UCSD-AML1 (cell line): ENCODE results near the gene CBX6.
"Not testable (repeated sequence)": the region's sequence is repeated elsewhere in the genome, so short reads cannot be mapped to it uniquely, and the experiment has no call there.

ENCODE experiments used
- DNase-seq: peaks from one replicate; lab custom pipeline; 2025; ENCODE audit not compliant: unreplicated experiment; lab: John Stamatoyannopoulos, UW

Gene CBX6

DNA sequence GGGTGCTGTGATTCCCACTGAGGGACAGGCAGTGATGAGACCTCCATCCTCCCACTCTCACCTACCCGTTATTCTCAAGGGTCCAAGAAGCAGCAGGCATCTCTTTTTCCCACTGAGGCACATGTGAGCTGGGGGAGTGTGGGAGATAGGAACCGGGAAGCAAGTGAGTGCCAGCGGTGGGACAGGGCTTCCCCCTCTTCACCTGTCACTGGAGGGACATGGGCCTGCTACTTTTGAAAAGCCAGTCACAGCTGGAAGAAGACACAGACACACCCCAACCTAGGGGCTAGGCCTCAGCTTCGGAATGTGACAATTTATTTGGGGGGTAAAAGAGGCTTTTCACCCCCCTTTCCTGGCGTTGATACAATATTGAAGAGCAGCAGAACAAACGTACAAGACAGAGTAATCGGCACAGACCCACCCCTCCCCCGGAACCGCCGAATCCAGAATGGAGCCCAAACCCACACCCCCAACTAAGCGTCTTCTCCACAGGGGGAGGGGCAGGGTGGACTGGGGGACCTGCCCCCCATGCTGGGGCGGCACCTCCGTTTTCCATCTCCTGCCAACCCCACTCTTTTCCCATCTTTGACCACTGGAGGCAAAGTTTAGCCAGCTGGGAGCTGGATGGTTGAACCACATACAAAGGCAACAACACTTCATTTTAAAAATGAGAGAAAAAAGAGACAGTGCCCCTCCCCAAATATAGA lies 10.7 kb downstream of the CBX6 start:
- DNase-seq, result no peak

DNA sequence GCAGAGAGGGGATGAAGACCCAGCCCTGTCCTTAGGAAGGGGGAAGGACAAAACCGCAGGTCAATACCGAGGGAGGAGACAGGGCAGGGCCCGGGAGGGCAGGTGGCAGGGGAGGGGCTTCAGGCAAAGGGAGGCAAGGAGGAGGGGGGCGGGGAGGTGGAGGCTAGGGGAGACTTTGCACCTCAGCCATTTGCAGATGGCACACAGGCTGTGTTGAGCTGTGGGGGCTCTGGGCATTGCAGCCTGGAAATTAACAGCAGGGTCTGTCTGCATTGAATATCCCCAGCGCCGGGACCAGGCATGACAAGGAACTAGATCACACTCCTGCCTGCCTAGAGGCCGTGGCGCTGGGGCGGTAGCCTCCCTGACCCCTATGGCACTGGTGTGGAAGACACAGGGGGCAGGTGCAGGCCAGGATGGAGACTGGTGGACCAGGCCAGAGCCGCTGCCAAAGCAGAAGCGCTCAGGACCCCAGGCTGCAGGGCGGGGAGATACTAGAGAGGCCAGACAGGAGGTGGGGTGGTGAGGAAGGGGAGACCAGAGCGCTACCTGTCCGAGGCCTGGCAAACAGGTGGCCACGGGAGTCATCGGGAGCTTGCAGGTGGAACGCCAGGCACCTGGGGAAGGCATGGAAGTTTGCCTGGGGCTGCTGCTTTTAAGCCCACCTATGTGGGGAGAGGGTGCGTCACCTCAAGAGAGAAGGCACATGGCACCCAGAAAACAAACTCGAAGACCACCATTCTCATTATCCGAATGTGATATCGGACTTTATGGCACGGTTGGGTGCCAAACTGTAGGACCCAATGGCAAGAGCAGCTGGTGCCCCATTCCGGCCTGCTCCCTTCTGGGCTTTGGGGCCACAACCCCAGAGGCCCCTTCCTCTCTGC lies 11.5 kb downstream of the CBX6 start:
- no peak for DNase-seq

DNA sequence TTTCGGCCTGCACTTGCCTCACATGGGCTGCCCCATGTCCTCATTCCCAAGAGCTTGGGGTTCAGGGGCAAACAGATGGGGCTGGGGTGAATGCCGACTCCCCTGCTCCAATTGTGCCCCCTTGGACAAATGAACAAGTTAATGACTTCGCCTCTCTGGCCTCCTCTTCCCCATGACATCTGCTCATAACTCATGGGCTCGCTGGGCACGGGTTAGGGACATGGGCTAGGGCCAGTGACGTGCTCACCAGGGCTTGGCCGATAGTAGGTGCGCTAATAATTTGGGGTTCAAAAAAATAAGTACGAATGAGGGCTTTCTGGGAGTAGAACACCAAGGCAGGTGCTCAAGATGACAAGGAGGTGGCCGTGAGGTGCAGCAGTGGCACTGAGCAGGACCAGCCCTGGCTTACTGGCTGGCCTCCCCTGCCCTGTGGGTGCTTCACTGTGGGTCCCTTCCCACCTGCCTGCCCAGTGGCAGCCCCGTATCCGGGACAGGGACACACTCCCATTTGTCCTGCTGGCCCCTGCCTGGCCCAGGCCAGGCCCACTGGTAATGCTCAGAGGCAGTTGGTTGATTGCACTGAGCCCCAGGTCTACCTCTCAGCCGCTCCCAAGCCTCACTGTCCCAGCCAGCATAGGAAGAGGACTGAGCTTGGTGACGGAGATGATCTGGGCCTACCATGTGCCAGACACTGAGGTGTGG lies 12.3 kb downstream of the CBX6 start:
- no peak for DNase-seq

DNA sequence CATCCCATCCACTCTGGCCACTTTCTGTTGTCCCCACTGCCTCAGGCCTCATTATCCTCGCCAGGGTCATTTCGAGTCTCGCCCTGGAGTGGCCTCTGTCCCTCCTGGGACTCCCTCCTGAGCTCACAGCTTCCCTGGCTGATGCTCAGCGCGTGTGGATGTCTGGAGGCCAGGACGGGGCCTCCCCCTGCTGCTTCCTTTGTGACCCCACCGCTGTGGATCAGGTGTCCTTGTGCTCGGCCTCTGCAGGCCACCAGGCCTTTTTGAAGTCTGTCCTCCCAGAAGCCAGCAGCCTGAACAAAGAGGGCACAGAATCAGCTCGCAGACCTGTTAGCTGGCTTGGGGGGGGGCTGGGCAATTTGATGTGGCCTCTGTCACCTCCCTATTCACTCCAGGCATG lies 13.5 kb downstream of the CBX6 start:
- no peak for DNase-seq

DNA sequence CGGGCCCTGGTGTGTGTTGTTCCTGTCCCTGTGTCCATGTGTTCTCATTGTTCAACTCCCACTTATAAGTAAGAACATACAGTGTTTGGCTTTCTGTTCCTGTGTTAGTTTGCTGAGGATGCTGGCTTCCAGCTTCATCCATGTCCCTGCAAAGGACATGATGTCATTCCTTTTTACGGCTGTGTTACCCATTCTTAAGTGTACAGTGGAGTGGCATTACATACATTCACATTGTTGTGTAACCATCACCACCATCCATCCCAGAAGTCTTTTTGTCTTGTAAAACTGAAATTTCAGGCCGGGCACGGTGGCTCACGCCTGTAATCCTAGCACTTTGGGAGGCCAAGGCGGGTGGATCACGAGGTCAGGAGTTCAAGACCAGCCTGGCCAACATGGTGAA lies 17.5 kb downstream of the CBX6 start:
- not testable (repeated sequence) for DNase-seq

DNA sequence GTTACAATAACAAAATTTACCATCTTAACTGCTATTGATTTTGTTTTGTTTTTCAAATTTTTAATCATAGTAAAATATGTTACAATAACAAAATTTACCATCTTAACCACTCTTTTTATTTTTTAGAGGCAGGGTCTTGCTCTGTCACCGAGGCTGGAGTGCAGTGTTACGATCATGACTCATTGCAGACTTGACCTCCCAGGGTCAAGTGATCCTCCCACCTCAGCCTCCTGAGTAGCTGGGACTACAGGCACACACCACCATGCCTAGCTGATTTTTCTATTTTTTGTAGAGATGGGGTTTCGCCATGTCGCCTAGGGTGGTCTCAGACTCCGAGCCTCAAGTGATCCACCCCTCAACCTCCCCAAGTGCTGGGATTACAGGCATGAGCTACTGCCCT lies 18.1 kb downstream of the CBX6 start:
- not testable (repeated sequence) for DNase-seq

DNA sequence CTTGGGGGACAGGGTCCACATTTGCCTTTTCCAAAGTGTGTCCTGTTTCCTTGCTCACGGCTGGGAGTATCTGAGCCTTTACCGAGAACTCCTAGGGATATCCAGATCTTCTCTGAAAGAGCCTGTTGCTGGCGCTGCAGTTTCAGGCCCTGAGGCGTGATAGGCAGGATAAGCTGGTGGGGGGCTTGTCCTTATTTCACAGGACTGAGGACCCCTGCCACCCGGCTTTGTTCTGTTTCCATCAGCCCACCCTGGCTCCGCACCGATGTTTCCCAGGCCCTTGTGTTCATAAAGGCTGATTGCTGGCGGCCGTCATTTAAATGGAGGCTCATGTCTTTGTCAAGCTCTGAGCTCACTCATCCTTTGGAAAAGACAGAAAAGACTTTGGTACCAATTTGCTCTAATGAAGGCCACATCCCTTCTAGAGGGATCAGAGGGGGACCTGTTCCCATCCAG lies 18.8 kb downstream of the CBX6 start:
- DNase-seq, result no peak

DNA sequence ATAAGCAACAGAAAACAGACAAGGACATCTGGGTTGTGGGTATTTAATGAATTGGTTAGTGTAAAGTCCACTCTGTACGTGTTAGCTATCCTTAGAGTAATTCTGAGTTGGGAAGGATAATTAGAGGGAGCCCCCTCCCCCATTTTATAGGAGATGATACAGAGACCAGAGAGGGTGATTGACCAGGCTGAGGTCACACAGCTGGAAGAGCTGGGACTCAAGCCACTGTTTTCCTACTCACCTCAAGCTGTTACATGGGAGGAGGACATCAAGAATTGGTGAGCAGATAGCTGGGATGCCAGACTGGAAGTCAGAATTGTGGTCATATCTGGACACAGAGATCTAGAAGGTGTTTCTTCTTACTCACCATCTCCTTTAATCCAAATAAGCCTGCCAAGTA lies 19.5 kb downstream of the CBX6 start:
- DNase-seq, result no peak

DNA sequence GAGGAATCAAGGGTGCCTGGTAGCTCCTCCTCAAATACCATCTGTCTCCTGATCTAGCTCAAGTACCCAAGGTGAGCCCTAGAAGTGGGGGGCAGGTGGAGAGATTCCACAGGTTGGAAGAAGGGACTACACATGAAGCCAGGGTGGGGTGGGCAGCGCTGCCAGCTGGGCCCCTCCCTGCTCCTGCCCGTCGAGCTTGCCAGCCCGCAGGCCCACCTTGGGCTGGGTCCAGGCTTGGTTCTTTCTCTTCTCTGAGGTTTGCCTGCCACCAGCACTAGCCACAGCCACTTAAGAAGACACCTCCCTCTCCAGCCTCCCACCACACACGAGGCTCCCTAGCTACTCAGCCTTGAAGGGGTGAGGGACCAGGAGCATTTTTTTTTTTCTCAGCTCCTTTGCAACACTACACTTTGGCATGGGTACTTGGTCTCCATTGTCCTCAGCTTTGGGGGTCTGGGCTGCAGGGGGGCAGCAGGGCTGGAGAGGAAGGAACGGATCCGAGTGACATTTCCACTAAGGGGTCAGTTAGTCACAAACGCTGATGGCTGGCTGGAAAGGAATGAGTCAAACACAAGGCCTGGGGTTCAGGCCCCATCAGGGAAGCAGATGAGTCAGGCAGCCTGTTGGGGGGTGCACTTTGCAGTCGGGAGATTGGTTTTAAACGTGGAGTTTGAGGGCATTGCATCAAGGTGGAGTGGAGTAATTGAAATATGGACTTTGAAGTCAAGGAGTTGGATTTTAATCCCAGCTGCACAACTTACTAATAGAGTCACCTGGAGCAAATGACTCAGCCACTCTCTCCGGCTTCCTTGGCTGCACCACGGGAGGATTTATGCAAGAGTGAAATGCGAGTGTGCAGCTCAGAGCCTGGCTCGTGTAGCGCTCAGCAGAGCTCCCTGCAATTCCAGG lies 20.8 kb downstream of the CBX6 start:
- no peak for DNase-seq

DNA sequence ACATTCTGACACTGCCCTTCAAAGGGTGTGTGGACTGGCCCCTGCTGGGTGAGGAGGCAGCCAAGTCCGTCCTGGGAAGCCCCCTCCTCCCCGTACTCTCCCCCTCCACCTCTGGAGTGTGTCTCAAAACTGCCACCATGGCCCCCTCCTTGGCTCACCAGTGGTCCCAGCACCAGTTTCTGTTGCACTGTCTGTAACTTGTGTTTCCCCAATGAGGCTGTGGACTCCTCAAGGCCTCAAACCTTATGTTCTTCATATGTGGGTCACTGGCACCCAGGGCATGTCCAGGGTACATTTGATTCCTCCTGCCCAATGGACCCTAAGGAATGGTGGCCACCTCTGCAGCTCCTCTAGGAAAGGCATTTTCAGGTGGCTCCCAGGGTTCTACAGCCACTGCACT lies 21.6 kb downstream of the CBX6 start:
- DNase-seq, result no peak

DNA sequence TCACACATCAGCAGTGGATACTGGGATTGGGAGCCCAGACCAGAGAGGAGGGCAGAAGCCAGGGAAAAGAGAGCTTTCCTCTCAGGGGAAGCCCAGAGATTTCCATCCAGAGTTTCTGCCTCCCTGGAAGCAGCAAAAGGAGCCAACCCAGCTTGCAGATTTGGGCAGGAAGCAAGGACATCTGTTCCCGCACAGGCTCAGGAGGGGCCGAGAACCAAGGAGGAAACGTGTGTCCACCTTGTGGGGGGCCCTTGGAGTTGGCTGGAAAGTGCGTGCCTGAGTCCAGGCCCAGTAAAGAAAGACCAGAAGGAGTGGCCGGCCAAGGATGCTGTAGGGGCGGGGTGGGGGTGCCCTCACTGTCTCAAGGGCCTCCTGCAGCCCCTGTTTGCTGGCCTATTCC lies 22.2 kb downstream of the CBX6 start:
- DNase-seq, result no peak

DNA sequence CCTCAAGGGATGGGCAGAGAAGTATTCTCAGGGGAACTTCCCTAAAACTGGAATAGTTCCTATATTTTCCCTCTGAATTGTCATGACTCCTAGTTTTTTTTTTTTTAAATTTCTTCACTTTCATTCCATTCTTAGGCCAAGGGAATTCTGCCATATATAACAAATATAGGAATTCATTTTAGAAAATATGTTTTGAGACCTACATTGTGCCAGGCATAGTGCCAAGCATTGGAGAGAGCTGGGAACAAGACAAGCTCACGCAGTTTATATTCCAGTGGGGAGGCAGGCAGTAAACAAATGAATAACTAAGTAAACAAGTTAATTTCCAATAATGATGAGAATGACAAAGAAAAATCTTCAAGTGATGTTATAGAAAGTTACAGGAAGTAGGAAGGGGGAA lies 25.6 kb downstream of the CBX6 start:
- no peak for DNase-seq

DNA sequence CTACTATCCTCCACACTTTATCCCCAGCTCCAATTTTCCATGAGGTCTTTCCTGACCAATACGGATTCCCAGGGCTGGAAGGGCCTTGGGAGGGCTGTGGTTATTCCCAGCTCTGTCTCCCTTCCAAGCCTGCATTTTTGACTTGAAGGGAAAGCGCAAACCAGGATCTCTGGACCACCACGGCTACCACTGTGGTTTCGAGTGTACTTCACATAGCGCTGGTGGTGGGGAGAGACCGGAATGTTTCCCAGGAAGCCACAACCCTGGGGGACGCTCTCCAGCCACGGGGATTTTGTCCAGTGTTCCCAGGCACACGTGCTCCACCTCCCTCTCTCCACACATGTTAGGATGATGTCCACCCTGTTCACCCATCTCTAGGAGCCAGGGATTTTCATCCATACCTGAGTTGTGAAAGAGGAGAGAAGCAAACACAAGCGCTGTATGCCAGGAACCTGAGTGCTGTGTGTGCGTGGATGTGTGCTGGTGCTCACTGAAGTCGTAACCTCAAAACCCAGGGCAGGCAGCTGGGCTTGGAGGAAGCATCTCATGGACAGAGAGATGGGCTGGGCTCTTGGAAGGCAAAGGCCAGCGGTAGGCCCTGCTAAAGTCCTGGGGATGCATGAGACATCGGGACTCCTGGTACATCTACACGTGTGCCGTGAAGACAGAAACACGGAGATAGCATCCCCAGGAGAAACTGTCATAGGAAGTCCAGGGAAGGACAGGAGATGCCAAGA lies 26.8 kb downstream of the CBX6 start:
- DNase-seq, result no peak

DNA sequence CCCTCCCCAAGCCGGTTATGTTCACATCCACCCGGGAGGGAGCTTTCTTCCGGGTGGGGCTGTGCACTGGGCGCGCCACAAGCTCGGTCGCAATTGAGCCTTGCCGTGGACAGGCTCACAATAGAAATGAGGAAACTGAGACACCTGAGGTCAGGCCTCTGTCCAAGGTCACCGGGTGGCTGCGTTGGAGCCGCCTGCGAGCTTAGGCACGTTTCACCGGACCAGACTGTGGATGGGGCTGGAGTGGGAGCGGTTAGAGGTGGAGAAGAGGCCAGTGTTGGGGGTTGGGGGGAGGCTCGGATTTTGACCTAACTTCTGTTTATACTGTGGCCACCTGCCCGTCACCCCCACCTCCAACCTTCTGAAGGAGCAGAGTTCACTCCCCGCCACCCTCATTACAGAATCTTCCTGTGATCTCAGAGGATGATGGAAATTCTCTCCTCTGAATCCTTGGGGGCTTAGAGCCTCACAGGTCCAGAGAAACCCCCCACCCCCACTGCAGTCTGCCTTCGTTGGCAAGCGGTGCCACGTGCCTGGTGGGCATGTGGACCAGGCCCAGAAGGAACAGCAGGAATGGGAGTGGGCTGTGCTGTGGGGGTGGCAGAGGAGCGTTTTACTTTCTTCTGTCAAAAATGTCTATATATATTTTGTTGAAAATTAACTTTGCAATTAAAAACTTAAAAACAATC lies 27.6 kb downstream of the CBX6 start:
- DNase-seq, result no peak

DNA sequence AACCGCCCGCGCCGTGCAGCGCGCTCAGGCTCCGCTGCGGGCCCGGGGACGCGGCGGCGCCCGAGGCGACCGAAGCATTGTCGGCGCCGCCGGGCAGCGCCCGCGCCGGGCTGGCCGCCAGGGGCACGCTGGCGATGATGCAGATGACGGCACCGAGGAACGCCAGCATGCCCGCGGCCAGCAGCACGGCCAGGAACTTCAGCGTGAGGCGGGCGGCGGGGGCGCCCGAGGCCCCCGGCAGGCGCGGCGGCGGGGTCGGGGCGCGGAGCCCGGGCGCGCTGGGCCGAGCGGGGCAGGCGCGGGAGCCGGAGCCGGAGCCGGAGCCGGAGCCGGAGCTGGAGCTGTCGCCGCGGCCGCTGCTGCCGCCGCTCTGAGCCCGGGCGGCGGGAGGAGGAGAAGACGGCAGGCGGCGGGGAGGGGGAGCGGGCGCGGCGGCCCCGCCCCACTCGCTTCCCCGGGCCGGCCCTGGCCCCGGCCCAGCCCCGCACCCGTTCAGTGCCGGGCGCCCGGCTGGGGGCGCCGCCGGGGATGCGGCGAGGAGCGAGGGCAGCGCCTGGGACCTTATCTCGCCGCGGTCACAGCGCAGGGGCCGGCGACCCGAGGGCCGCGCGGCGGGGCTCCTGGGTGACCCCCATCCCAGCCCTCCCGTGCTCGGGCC lies 28.2 kb downstream of the CBX6 start, which contains the start of gene NPTXR:
NPTXR (minus strand) TSS at position 372 of the 658 bp plus-strand sequence.
- DNase-seq, result peak; percentile 47

DNA sequence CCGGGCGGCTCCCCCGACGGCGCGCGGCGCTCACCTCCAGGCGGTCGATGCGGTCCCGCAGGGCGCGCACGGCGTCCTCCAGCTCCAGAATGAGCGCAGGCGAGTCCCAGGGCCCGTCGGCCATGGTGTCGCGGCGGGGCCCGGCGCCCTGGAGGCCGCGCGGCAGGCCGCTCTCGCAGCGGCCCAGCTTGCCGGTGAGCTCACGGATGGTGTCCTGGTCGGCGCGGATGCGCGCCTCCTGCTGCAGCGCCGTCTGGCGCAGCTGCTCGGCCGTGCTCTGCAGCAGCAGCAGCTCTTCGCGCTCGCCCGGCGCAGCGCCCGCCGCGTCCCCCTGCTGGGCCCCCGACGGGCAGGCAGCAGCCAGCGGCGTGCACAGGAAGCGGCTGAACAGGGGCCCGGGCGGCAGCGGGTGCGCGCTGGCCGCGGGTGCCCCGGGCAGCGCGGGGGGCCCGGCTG lies 28.8 kb downstream of the CBX6 start:
- peak; percentile 56 for DNase-seq

DNA sequence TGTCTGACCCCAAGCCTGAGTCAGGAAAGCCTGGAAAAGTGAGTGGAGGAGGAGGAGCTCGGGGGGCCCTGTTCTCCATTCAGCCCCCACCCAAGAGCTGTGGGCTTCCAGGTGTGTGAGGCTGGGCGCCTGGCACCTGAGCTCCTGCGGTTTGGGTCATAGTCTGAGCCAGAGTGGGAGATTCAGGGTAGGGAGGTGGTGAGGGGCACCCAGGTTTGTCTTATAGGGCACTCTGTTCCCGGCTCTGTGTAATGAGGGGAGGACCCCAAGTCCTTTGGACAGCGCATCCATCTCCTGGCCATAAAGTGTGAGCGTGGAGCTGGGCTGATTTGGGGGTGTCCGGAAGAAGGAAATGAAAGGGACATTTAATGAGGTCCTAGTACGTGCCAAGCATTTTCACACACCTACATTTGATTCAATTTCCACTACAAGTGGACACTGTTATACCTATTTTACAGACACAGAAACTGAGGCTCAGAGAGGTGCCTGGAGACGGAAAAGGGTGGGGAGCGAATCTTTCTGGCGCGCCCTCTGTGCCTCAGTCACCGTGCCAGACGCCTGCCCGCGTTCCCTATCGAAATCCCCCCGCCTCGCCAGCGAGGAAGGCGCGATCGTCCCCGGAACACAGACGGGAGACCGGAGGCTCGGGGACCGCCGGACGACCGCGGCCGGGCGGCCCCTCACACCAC lies 29.4 kb downstream of the CBX6 start:
- no peak for DNase-seq

DNA sequence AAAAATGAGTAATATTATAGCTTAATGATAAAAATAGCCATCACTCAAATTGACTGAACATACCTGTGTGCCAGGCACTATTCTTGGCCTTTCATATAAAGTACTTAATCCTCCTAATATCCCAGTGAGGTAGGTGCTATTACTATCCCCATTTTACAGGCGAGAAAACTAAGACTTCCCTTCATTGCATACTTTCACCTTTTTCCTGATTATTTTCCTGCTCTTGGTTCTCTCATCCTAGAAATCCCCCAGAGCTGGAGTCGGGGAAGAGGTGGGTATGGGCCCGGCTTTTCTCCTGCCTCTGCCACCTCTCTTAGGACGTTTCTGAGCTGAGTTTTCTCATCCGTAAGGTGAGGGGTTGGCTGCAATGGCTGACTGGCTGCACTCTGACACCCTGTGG lies 30.4 kb downstream of the CBX6 start:
- no peak for DNase-seq
